ENCODE results near the gene NME7. TPM values are rescaled to one million over a fixed set of nuclear protein-coding genes. Genes with fewer than 3 reads are reported as not detected.
"Not testable (repeated sequence)": the region's sequence is repeated elsewhere in the genome, so short reads cannot be mapped to it uniquely, and the experiment has no call there.

The NME7 gene
- total RNA-seq, 1 donor, result 10.5 TPM

DNA sequence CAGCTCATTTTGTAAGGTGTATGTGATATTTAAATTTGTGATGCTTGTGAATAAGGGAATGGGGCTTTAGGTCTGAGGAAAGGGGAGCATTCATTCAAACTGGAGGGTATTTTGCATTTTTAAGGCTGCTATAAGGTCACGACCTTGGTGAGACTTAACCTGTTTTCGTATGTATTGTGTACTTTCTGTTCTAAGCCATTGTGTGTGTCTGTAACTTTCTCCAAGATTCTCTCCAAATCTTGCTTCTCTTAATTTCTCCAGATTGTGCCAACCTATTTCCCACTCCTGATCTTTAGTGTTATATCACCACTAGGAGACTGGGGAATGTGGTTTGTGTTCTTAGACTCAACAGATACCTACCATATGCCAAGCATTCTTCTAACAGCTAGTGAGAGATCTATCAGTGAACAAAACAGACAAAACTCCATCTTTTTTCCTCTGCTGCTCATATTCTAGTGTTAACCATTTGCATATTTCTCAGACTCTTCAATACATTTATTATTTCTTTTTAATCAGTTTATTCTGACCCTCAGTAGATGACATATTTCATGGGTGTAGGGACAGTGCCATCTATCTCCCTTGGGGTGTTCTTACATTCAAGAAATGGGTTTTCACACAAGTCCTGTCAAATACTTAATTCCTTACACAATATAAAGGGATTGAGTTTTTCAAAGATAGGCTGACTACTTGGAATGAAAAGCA is 233.6 kb downstream of the NME7 start:
- peak in 1 of 3 donors; percentile 19 for DNase-seq (ENCODE audit: low read depth in 2 of 3, low spot score in 2 of 3)

GRCh38 chr1:169133228-169133576 is 234.4 kb downstream of the NME7 start:
- DNase-seq (ENCODE audit: low read depth in 2 of 3, low spot score in 2 of 3), result no peak

GRCh38 chr1:169132512-169133227 is 234.9 kb downstream of the NME7 start:
- no peak for DNase-seq (ENCODE audit: low read depth in 2 of 3, low spot score in 2 of 3)

DNA sequence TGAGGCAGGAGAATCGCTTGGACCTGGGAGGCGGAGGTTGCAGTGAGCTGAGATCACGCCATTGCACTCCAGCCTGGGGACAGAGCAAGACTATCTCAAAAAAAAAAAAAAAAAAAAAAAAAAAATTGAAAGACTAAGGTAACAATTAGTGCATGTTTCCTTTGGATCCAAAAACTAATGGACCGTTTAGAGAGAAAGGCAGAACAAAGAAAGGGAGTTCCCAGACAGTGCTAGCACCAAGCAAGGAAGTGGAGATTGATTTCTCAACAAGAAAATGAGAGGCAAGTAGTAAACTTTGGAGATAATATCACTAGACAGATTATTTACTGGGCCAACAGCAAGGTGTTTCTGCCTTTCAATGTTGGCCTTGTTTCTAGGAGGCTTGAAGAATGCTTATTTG is 236.9 kb downstream of the NME7 start:
- no peak for DNase-seq (ENCODE audit: low read depth in 2 of 3, low spot score in 2 of 3)

DNA sequence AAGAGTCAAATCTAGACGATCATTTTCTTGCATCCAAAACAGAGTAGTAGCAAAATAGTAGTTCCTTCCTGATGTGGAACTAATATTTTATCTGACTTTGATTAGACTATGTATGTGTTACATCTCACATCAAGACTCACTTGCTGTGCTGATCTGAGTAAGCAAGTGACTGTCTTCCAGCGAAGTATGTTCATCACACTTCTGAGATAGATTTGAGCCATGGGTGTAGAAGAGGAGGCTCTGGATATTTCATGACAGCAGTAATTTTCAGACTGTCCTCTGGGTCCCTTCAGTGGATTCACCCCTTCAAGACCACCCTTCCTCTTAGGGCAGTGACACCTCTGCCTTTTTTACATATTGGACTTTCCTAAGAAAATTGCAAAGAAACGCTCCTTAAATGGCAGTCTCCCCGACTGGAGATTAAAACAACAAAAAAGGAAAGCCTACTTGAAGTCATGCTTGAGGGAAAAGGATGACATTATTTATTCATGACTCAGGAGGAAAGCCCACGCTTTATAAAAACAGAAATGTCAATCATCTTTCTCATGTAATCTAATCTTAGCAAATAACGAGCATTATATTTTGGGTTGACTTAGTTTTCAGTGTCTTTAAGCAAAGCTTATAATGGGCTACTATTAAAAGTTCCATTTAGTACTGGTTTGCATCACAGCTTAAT is 238.3 kb downstream of the NME7 start:
- DNase-seq (ENCODE audit: low read depth in 2 of 3, low spot score in 2 of 3), result no peak

- DNase-seq (ENCODE audit: low read depth in 2 of 3, low spot score in 2 of 3), result no peak
These were observed 239.0 kb downstream of the NME7 start for GRCh38 chr1:169128562-169128961.

GRCh38 chr1:169127305-169127704 is 240.3 kb downstream of the NME7 start:
- DNase-seq (ENCODE audit: low read depth in 2 of 3, low spot score in 2 of 3), result no peak

DNA sequence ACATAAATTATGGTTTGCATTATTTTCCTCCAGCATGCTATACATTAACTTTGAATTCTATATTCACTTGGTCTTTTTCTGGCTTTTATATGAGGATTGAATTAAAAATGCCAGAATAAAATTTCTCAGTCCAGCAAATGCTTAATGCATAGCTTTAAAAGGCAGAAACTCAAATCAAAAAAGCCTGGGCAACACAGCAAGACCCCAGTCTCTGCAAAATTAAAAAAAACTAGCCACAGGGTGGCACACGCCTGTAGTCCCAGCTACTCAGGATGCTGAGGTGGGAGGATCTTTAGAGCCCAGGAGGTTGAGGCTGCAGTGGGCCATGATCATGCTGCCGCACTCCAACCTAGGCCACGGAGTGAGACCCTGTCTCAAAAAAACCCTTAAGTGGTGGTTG is 241.3 kb downstream of the NME7 start:
- no peak for DNase-seq (ENCODE audit: low read depth in 2 of 3, low spot score in 2 of 3)

- DNase-seq (ENCODE audit: low read depth in 2 of 3, low spot score in 2 of 3), result not testable (repeated sequence)
These were observed 242.0 kb downstream of the NME7 start for GRCh38 chr1:169125597-169125996.

- DNase-seq (ENCODE audit: low read depth in 2 of 3, low spot score in 2 of 3), result no peak
These were observed 243.1 kb downstream of the NME7 start for GRCh38 chr1:169124459-169124858.

DNA sequence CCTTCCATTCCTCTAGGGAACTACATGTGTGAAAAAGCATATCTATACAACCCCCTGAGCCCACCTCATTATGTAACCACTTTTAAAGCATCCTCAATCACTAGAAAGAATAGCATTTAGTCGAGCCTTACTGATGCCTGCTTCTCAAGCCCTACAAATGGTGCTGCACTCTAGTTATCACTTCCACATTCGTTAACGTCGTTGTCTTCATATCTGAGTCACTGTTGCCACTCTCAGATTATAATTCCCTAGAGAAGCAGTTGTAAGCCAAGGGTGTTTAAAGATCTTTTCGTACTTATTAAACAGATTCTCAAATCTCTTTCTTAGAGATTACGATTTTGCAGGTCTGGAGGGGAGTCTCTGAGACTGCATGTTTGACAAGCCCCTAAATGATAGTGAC is 244.6 kb downstream of the NME7 start:
- DNase-seq (ENCODE audit: low read depth in 2 of 3, low spot score in 2 of 3), result no peak

GRCh38 chr1:169121146-169121923 is 246.3 kb downstream of the NME7 start:
- no peak for DNase-seq (ENCODE audit: low read depth in 2 of 3, low spot score in 2 of 3)

DNA sequence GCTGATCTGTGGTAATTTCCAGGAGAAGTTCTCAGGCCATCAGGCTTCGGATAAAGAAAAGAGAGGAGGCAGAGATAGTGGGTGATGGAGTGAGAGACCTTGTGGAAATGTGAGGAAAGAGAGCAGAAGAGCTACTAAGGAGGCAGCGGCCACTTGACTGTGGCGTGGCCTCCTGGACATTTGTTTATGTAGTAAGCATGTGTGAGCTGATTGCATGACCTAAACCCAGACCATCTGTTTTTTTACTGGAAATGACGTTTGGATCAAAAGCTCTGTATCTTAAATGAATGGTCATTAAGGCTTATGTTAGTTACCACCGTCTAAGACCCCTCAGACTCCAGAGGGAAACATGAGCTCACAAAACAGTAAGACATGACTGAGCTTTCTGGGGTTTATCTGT is 247.5 kb downstream of the NME7 start:
- no peak for DNase-seq (ENCODE audit: low read depth in 2 of 3, low spot score in 2 of 3)

GRCh38 chr1:169119405-169119804 is 248.2 kb downstream of the NME7 start:
- no peak for DNase-seq (ENCODE audit: low read depth in 2 of 3, low spot score in 2 of 3)

- DNase-seq (ENCODE audit: low read depth in 2 of 3, low spot score in 2 of 3), result no peak
These were observed 249.4 kb downstream of the NME7 start for GRCh38 chr1:169118227-169118626.

GRCh38 chr1:169117599-169117998 is 250.0 kb downstream of the NME7 start:
- DNase-seq (ENCODE audit: low read depth in 2 of 3, low spot score in 2 of 3), result no peak

GRCh38 chr1:169117014-169117413 is 250.6 kb downstream of the NME7 start:
- no peak for DNase-seq (ENCODE audit: low read depth in 2 of 3, low spot score in 2 of 3)

- DNase-seq (ENCODE audit: low read depth in 2 of 3, low spot score in 2 of 3), result no peak
These were observed 251.6 kb downstream of the NME7 start for GRCh38 chr1:169115891-169116585.

DNA sequence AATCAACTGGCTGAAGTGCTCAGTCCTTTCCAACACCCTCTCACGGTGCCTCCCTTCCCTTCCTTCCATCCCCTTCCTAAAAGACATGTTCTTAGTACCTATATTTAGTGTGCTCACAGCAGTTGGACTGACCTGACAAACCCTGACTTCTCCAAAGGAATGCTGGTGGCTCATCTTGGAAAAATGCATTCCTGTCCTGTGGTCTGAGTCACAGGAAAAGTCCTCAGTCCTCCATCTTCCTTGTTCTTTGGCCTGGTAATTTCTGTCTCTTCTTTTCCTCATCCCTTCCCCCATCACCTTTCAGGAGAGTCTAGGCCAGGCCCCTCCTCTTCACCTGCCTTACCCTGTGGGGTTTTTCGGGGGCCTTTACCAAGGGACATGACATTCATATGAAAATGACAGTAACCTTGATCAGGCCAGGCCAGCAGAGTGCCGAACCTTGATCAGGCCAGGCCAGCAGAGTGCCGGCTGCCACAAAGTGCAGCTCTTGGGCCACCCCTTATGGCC is 253.9 kb downstream of the NME7 start:
- DNase-seq (ENCODE audit: low read depth in 2 of 3, low spot score in 2 of 3), result no peak

DNA sequence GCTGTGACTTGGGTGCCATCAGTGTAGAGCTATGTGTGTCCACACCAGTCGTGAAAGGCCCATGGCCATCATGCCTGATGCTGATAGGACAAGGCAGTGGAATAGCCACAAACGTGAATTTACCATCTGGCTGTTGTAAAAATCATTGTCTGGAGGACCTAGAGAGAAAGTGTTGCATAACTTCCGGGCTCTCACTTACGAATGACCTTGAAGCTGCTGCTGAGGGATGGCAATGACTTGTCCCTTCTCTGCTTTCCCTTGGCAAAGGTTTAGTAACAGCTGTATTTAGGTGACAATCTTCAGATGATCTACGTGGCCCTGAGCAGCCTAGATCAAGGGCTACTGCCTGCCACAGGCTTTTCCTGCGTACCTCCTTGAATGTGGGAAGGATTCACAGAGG is 255.4 kb downstream of the NME7 start:
- no peak for DNase-seq (ENCODE audit: low read depth in 2 of 3, low spot score in 2 of 3)

Measured in hematopoietic multipotent progenitor cell (in vitro differentiated cells).